Measurements from ENCODE around the gene SCN1B.
"Not testable (repeated sequence)": the region's sequence is repeated elsewhere in the genome, so short reads cannot be mapped to it uniquely, and the experiment has no call there.

SCN1B gene

GRCh38 chr19:35044317-35045117 is 14.2 kb downstream of the SCN1B start:
- peak; percentile 57 for DNase-seq (ENCODE audit: low read depth)
- H3K4me3 ChIP-seq (ENCODE audit: control insufficient read depth, low read depth, low read length): no peak overlapping the region
- peak; percentile 97 for TF ChIP-seq CTCF (conservative IDR thresholded peaks at IDR 0.05; ENCODE audit: control insufficient read depth, insufficient read depth, low read depth, low read length)

- peak; percentile 10 for TF ChIP-seq CTCF (conservative IDR thresholded peaks at IDR 0.05; ENCODE audit: control insufficient read depth, insufficient read depth, low read depth, low read length)
- H3K4me3 ChIP-seq (ENCODE audit: control insufficient read depth, low read depth, low read length): no peak overlapping the region
- DNase-seq (ENCODE audit: low read depth): no peak
Observed at GRCh38 chr19:35045667-35046300, 15.5 kb downstream of the SCN1B start.

- H3K4me3 ChIP-seq (ENCODE audit: control insufficient read depth, low read depth, low read length): no peak overlapping the region
- TF ChIP-seq CTCF (conservative IDR thresholded peaks at IDR 0.05; ENCODE audit: control insufficient read depth, insufficient read depth, low read depth, low read length): no peak
- DNase-seq (ENCODE audit: low read depth): no peak
Observed at GRCh38 chr19:35046461-35046860, 16.2 kb downstream of the SCN1B start.

- no peak for DNase-seq (ENCODE audit: low read depth)
- no peak for TF ChIP-seq CTCF (conservative IDR thresholded peaks at IDR 0.05; ENCODE audit: control insufficient read depth, insufficient read depth, low read depth, low read length)
- no peak overlapping the region for H3K4me3 ChIP-seq (ENCODE audit: control insufficient read depth, low read depth, low read length)
Observed at GRCh38 chr19:35048911-35049411, 18.7 kb downstream of the SCN1B start.

- DNase-seq (ENCODE audit: low read depth): no peak
- TF ChIP-seq CTCF (conservative IDR thresholded peaks at IDR 0.05; ENCODE audit: control insufficient read depth, insufficient read depth, low read depth, low read length): no peak
- no peak overlapping the region for H3K4me3 ChIP-seq (ENCODE audit: control insufficient read depth, low read depth, low read length)
Observed at GRCh38 chr19:35049456-35049855, 19.2 kb downstream of the SCN1B start.

- not testable (repeated sequence) for H3K4me3 ChIP-seq (ENCODE audit: control insufficient read depth, low read depth, low read length); DNase-seq (ENCODE audit: low read depth)
Observed at GRCh38 chr19:35050662-35051061, 20.4 kb downstream of the SCN1B start.

GRCh38 chr19:35051268-35051667 is 21.0 kb downstream of the SCN1B start:
- H3K4me3 ChIP-seq (ENCODE audit: control insufficient read depth, low read depth, low read length); DNase-seq (ENCODE audit: low read depth): not testable (repeated sequence)
